IMR-90 (cell line): Measurements from ENCODE around the gene MRPL10. TPM values are rescaled to one million over a fixed set of nuclear protein-coding genes. Genes with fewer than 3 reads are reported as not detected.

Experiments used
- ATAC-seq: fragments of 200-7000 bp; cut with Tn5 transposase; 2 replicates; pipeline ENCODE4 v1.9.1; 2020; ENCODE audit warnings: low read depth, mild to moderate bottlenecking, moderate library complexity
- BruUV-seq: library from RNA; stranded (reverse); fragments of 400-500 nt; replicated peaks from 2 replicates; lab custom pipeline; 2021; lab: Mats Ljungman, UMichigan
- CTCF ChIA-PET: fragments of 300-600 bp; formaldehyde crosslinking; extraction: SDS; loops from one replicate; lab custom pipeline; 2021; ENCODE audit warnings: antibody characterized with exemption; lab: Yijun Ruan, JAX
- POLR2A ChIA-PET: fragments of 300-600 bp; sonication (Branson Sonifier 250); formaldehyde crosslinking; loops from one replicate; lab custom pipeline; 2022; ENCODE audit warnings: antibody characterized with exemption; ENCODE audit not compliant: unreplicated experiment; lab: Charles Lee
- DNase-seq: peaks from one replicate; pipeline ENCODE4 v3.0.0; 2013
- H2AFZ ChIP-seq: replicated peaks from 2 replicates; pipeline ENCODE3; 2013; ENCODE audit warnings: low read length, mild to moderate bottlenecking; ENCODE audit not compliant: poor library complexity
- H2AK5ac ChIP-seq: 2 replicates; pipeline ENCODE4 v1.6.1; 2013; ENCODE audit warnings: low read depth, low read length, inconsistent platforms
- H2AK9ac ChIP-seq: replicated peaks from 2 replicates; pipeline ENCODE3; 2013; ENCODE audit warnings: mild to moderate bottlenecking, low read depth, low read length, moderate library complexity; ENCODE audit not compliant: poor library complexity
- H2BK120ac ChIP-seq: 2 replicates; pipeline ENCODE4 v1.6.1; 2013; ENCODE audit warnings: low read depth, low read length, inconsistent platforms
- H2BK15ac ChIP-seq: 3 replicates; pipeline ENCODE4 v1.6.1; 2013; ENCODE audit warnings: low read depth, low read length, inconsistent platforms
- H2BK20ac ChIP-seq: 2 replicates; pipeline ENCODE4 v1.6.1; 2013; ENCODE audit warnings: low read depth, mild to moderate bottlenecking, inconsistent platforms, low read length, moderate library complexity
- H2BK5ac ChIP-seq: 2 replicates; pipeline ENCODE4 v1.6.1; 2013; ENCODE audit warnings: mild to moderate bottlenecking, low read depth, low read length, inconsistent platforms; ENCODE audit not compliant: poor library complexity, severe bottlenecking
- H3K14ac ChIP-seq: replicated peaks from 2 replicates; pipeline ENCODE4 v1.6.1; 2013; ENCODE audit warnings: low read depth, low read length, inconsistent platforms
- H3K18ac ChIP-seq: 2 replicates; pipeline ENCODE4 v1.6.1; 2013; ENCODE audit warnings: low read depth, low read length, control low read depth
- H3K23ac ChIP-seq: 2 replicates; pipeline ENCODE4 v1.6.1; 2013; ENCODE audit warnings: low read depth, low read length, inconsistent platforms
- H3K27ac ChIP-seq: 2 replicates; pipeline ENCODE4 v1.5.1; 2013; ENCODE audit warnings: mild to moderate bottlenecking, control low read depth, low read length; ENCODE audit not compliant: insufficient read depth
- H3K27me3 ChIP-seq: 2 replicates; pipeline ENCODE4 v1.6.1; 2013; ENCODE audit warnings: low read length; ENCODE audit not compliant: control insufficient read depth, insufficient read depth
- H3K36me3 ChIP-seq: 2 replicates; pipeline ENCODE4 v1.6.1; 2013; ENCODE audit warnings: low read length, mixed read lengths; ENCODE audit not compliant: control insufficient read depth, insufficient read depth
- H3K4ac ChIP-seq: 2 replicates; pipeline ENCODE4 v1.6.1; 2013; ENCODE audit warnings: low read depth, low read length, inconsistent platforms
- H3K4me1 ChIP-seq: 2 replicates; pipeline ENCODE4 v1.6.1; 2013; ENCODE audit warnings: low read length, mixed read lengths; ENCODE audit not compliant: control insufficient read depth, insufficient read depth
- H3K4me2 ChIP-seq: 2 replicates; pipeline ENCODE4 v1.6.1; 2013; ENCODE audit warnings: low read depth, mild to moderate bottlenecking, control low read depth, low read length, moderate library complexity
- H3K4me3 ChIP-seq: 2 replicates; pipeline ENCODE4 v1.5.1; 2013; ENCODE audit warnings: low read depth, mild to moderate bottlenecking, control low read depth, low read length, moderate library complexity; ENCODE audit not compliant: insufficient read depth
- H3K56ac ChIP-seq: 2 replicates; pipeline ENCODE4 v1.6.1; 2013; ENCODE audit warnings: low read length, inconsistent platforms; ENCODE audit not compliant: insufficient read depth; ENCODE audit errors: extremely low read depth
- H3K79me1 ChIP-seq, 2 experiments: 2 replicates each; pipeline ENCODE4 v1.6.1; 2013; ENCODE audit warnings: low read length in 2 of 2, inconsistent platforms in 1 of 2, low read depth in 1 of 2
- H3K9ac ChIP-seq: 2 replicates; pipeline ENCODE4 v1.6.1; 2013; ENCODE audit warnings: low read depth, low read length, control low read depth
- H3K9me1 ChIP-seq: 2 replicates; pipeline ENCODE4 v1.6.1; 2013; ENCODE audit warnings: low read length, inconsistent platforms; ENCODE audit not compliant: insufficient read depth
- H3K9me3 ChIP-seq: 2 replicates; pipeline ENCODE4 v1.6.1; 2013; ENCODE audit warnings: low read length; ENCODE audit not compliant: control insufficient read depth, insufficient read depth
- H4K20me1 ChIP-seq: 2 replicates; pipeline ENCODE4 v1.6.1; 2013; ENCODE audit warnings: low read length, inconsistent platforms; ENCODE audit not compliant: insufficient read depth
- H4K5ac ChIP-seq: 2 replicates; pipeline ENCODE4 v1.6.1; 2013; ENCODE audit warnings: mild to moderate bottlenecking, low read depth, low read length, control low read depth
- H4K8ac ChIP-seq, 2 experiments: 2 replicates each; pipeline ENCODE4 v1.6.1; 2013; ENCODE audit warnings: low read depth in 2 of 2, low read length in 2 of 2, control low read depth in 1 of 2, inconsistent platforms in 1 of 2
- H4K91ac ChIP-seq: 2 replicates; pipeline ENCODE4 v1.6.1; 2013; ENCODE audit warnings: low read depth, low read length, inconsistent platforms; ENCODE audit not compliant: insufficient read depth
- BHLHE40 ChIP-seq: fragments of 150-350 bp; IDR thresholded peaks from 2 replicates; pipeline ENCODE4 v1.6.1; 2016; ENCODE audit warnings: mild to moderate bottlenecking, low read depth, low read length
- CHD1 ChIP-seq: IDR thresholded peaks from 2 replicates; pipeline ENCODE4 v1.6.1; 2012; ENCODE audit warnings: low read depth, low read length, improper control_type of control experiment
- FOS ChIP-seq: fragments of 150-350 bp; IDR thresholded peaks from 2 replicates; pipeline ENCODE4 v1.6.1; 2016; ENCODE audit warnings: low read depth, low read length
- MAFK ChIP-seq: IDR thresholded peaks from 2 replicates; pipeline ENCODE4 v1.6.1; 2012; ENCODE audit warnings: low read depth, low read length, improper control_type of control experiment
- MAZ ChIP-seq: IDR thresholded peaks from 2 replicates; pipeline ENCODE4 v1.6.1; 2012; ENCODE audit warnings: low read depth, mild to moderate bottlenecking, low read length, improper control_type of control experiment, moderate library complexity, borderline replicate concordance
- MXI1 ChIP-seq: IDR thresholded peaks from 2 replicates; pipeline ENCODE4 v1.6.1; 2012; ENCODE audit warnings: low read depth, mild to moderate bottlenecking, low read length, moderate library complexity, borderline replicate concordance
- NFE2L2 ChIP-seq: fragments of 150-350 bp; IDR thresholded peaks from 2 replicates; pipeline ENCODE4 v1.6.1; 2016; ENCODE audit warnings: low read depth, mild to moderate bottlenecking, low read length
- POLR2A ChIP-seq: IDR thresholded peaks from 2 replicates; pipeline ENCODE4 v1.6.1; 2012; ENCODE audit warnings: mild to moderate bottlenecking, low read depth, low read length
- RAD21 ChIP-seq: IDR thresholded peaks from 2 replicates; pipeline ENCODE4 v1.6.1; 2012; ENCODE audit warnings: low read length, improper control_type of control experiment
- RCOR1 ChIP-seq: IDR thresholded peaks from 2 replicates; pipeline ENCODE4 v1.6.1; 2012; ENCODE audit warnings: mild to moderate bottlenecking, low read length, improper control_type of control experiment; ENCODE audit not compliant: insufficient replicate concordance
- RFX5 ChIP-seq: IDR thresholded peaks from 2 replicates; pipeline ENCODE4 v1.8.0; 2012; ENCODE audit warnings: low read depth, mild to moderate bottlenecking, low read length, moderate library complexity
- SMC3 ChIP-seq: fragments of 150-350 bp; IDR thresholded peaks from 2 replicates; pipeline ENCODE4 v1.6.1; 2016; ENCODE audit warnings: low read depth, mild to moderate bottlenecking, antibody characterized with exemption, low read length, moderate library complexity
- WGBS, 2 experiments: methylation state at CpG; one replicate each; pipeline versions ENCODE4 v1.1.5 to v1.1.7; 2013; ENCODE audit warnings: missing lambda C conversion rate in 2 of 2; ENCODE audit not compliant: insufficient read length in 1 of 2; ENCODE audit errors: extremely low coverage in 2 of 2; 5-methylcytosine and 5-hydroxymethylcytosine counted together
- dilution Hi-C: fragments of 300-500 bp; cut with HindIII; formaldehyde crosslinking; loops from one replicate; pipeline ENCODE4 v1.14.3; 2018; ENCODE audit warnings: low sequenced_read_pairs; ENCODE audit not compliant: unreplicated experiment
- in situ Hi-C: fragments of 300-500 bp; cut with MboI; formaldehyde crosslinking; loops from 3 replicates; pipeline ENCODE4 v1.14.3; 2019; ENCODE audit warnings: low sequenced_read_pairs, inconsistent platforms, mixed read lengths
- intact Hi-C: fragments of 100-400 bp; cut with micrococcal nuclease; formaldehyde crosslinking; loops from 2 replicates; pipeline ENCODE4 v1.10.0; 2022
- polyA plus RNA-seq, 3 experiments: library from polyadenylated mRNA; depleted of rRNA; stranded (reverse); fragments of >200 nt; gene quantifications; 2 replicates each; pipeline ENCODE4 v1.2.3, GENCODE V29; 2012; ENCODE audit warnings: low replicate concordance in 1 of 3
- total RNA-seq: library from RNA; depleted of rRNA; stranded (reverse); fragments of >200 nt; gene quantifications from 2 replicates; pipeline ENCODE4 v1.2.3, GENCODE V29; 2012
- TF ChIP-seq, protein P1 (sequence below): conservative IDR thresholded peaks from 2 replicates; pipeline ENCODE4 v1.5.1; 2012; ENCODE audit warnings: mild to moderate bottlenecking, low read depth, low read length, improper control_type of control experiment
- TF ChIP-seq, protein P2 (sequence below): fragments of 150-350 bp; IDR thresholded peaks from 2 replicates; pipeline ENCODE4 v1.6.1; 2016; ENCODE audit warnings: low read depth, mild to moderate bottlenecking, low read length, moderate library complexity, borderline replicate concordance
- TF ChIP-seq, protein P3 (sequence below): fragments of 150-350 bp; IDR thresholded peaks from 2 replicates; pipeline ENCODE4 v1.6.1; 2017; ENCODE audit warnings: mild to moderate bottlenecking, antibody characterized with exemption, low read length, low read depth

MRPL10 gene
- total and polyA plus RNA-seq, 2 of the 4 experiments (the other 2 are of a cell fraction), result 32.3 to 61.8 TPM

DNA sequence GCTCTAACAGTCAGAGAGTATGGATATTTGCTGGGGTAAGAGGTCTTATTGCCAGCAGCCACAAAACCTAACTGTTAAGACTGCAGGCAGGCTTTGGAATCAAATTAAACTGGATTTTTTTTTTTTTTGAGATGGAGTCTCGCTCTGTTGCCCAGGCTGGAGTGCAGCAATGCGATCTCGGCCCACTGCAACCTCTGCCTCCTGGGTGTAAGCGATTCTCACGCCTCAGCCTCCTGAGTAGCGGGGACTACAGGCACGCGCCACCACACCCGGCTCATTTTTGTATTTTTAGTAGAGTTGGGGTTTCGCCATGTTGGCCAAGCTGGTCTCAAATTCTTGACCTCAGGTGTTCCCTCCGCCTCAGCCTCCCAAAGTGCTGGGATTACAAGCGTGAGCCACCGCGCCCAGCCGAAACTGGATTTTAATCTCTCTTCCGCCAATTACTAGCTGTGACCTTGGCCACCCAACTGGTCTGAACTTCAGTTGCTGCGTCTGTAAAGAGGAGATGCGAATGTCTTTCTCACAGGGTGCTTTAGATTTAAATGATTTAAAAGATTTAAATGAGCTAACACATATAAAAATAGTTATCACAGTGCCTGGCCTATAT is 842 bp downstream of the MRPL10 start:
- Histone ChIP-seq H3K9me1 (peaks cover 13% of the 10 kb centered on the region), H4K91ac (no peak overlapping the region), H2BK120ac (no peak overlapping the region), H3K4me2 (peak overlapping the region; percentile 82), H2BK20ac (no peak overlapping the region), H3K27me3 (no peaks in the 10 kb centered on the region), H3K23ac (no peak overlapping the region), H4K20me1 (peaks cover 3% of the 10 kb centered on the region; the same call in 1 of the 2 replicates), H2BK15ac (no peak overlapping the region), H3K14ac (no peak overlapping the region), H3K79me1 (peaks cover 17 to 28% of the 10 kb centered on the region in 2 experiments), H3K36me3 (peaks cover 20% of the 10 kb centered on the region), H4K5ac (no peak overlapping the region), H3K9me3 (no peaks in the 10 kb centered on the region), H2AFZ (no peak overlapping the region), H2AK5ac (no peak overlapping the region), H3K9ac (peak overlapping the region; percentile 83), H2BK5ac (no peak overlapping the region), H3K4ac (0 out of 2 replicates have a peak overlapping the region, but pooled peaks have one; percentile 5), H4K8ac (peak overlapping the region; percentile 87 to 97; a peak in 3 of 4 replicates), H2AK9ac (no peak overlapping the region), H3K18ac (no peak overlapping the region), H3K4me1 (peaks cover 6% of the 10 kb centered on the region), H3K56ac (0 out of 2 replicates have a peak overlapping the region, but pooled peaks have one; percentile 51), H3K4me3 (peak overlapping the region; percentile 84), H3K27ac (no peak overlapping the region; the same call in 1 of the 2 replicates)
- no peak for ATAC-seq
- ChIA-PET CTCF (interaction anchor here (1.2 kb wide), 2 partner anchors 8 to 61 kb away, joined by 3 read pairs; no protein-coding TSS in a partner anchor), POLR2A (interaction anchor here (0.5 kb wide), 1 partner anchor 720 kb away, joined by 3 read pairs; no protein-coding TSS in a partner anchor)
- dilution Hi-C loops (no loop called here), in situ Hi-C loops (no loop called here), intact Hi-C loops (no loop called here)
- no TSS peak for BruUV-seq
- no peak for DNase-seq
- 54% methylated on average over 5 of the region's 18 CpGs; no CpG with 5 or more reads in 1 of the 2 experiments for WGBS, 2 experiments
- TF ChIP-seq, protein P1, sequence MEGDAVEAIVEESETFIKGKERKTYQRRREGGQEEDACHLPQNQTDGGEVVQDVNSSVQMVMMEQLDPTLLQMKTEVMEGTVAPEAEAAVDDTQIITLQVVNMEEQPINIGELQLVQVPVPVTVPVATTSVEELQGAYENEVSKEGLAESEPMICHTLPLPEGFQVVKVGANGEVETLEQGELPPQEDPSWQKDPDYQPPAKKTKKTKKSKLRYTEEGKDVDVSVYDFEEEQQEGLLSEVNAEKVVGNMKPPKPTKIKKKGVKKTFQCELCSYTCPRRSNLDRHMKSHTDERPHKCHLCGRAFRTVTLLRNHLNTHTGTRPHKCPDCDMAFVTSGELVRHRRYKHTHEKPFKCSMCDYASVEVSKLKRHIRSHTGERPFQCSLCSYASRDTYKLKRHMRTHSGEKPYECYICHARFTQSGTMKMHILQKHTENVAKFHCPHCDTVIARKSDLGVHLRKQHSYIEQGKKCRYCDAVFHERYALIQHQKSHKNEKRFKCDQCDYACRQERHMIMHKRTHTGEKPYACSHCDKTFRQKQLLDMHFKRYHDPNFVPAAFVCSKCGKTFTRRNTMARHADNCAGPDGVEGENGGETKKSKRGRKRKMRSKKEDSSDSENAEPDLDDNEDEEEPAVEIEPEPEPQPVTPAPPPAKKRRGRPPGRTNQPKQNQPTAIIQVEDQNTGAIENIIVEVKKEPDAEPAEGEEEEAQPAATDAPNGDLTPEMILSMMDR, result no peak
- TF ChIP-seq FOS (no peak), RCOR1 (no peak), MAZ (no peak), POLR2A (no peak), SMC3 (no peak), MAFK (no peak), RAD21 (no peak), BHLHE40 (no peak), MXI1 (no peak), RFX5 (no peak), CHD1 (no peak), NFE2L2 (no peak)
- TF ChIP-seq, protein P2, sequence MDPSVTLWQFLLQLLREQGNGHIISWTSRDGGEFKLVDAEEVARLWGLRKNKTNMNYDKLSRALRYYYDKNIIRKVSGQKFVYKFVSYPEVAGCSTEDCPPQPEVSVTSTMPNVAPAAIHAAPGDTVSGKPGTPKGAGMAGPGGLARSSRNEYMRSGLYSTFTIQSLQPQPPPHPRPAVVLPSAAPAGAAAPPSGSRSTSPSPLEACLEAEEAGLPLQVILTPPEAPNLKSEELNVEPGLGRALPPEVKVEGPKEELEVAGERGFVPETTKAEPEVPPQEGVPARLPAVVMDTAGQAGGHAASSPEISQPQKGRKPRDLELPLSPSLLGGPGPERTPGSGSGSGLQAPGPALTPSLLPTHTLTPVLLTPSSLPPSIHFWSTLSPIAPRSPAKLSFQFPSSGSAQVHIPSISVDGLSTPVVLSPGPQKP, result no peak
- TF ChIP-seq, protein P3, sequence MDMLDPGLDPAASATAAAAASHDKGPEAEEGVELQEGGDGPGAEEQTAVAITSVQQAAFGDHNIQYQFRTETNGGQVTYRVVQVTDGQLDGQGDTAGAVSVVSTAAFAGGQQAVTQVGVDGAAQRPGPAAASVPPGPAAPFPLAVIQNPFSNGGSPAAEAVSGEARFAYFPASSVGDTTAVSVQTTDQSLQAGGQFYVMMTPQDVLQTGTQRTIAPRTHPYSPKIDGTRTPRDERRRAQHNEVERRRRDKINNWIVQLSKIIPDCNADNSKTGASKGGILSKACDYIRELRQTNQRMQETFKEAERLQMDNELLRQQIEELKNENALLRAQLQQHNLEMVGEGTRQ, result no peak
